HFF-Myc (cell line): Measurements from ENCODE around the gene TNFAIP1.

ENCODE experiments used
- DNase-seq: peaks from one replicate; pipeline ENCODE4 v3.0.0-alpha.2; 2011; ENCODE audit warnings: low read depth; ENCODE audit errors: extremely low read depth
- H3K4me3 ChIP-seq: replicated peaks from 2 replicates; pipeline ENCODE4 v1.5.1; 2011; ENCODE audit warnings: low read depth, mild to moderate bottlenecking, control low read depth, low read length
- CTCF ChIP-seq: IDR thresholded peaks from 2 replicates; pipeline ENCODE4 v1.5.1; 2012; ENCODE audit warnings: mild to moderate bottlenecking, low read depth, low read length, control low read depth; ENCODE audit errors: missing control alignments

TNFAIP1 gene

GRCh38 chr17:28357061-28357900, 21.7 kb downstream of the TNFAIP1 start, which contains the start of gene POLDIP2:
Gene POLDIP2, minus strand, starts transcription at chr17:28357527. Its CDS starts 79 bp downstream, at chr17:28357448.
- peak within 1 kb of the TSS; percentile 97 for H3K4me3 ChIP-seq
- no peak for TF ChIP-seq CTCF
- peak; percentile 73 for DNase-seq

GRCh38 chr17:28357901-28358197, 22.3 kb downstream of the TNFAIP1 start:
- peak overlapping the region; percentile 97 for H3K4me3 ChIP-seq
- DNase-seq = no peak
- no peak for TF ChIP-seq CTCF

- no peak for TF ChIP-seq CTCF
- no peak overlapping the region for H3K4me3 ChIP-seq
- DNase-seq = no peak
Observed at GRCh38 chr17:28363186-28363585, 27.6 kb downstream of the TNFAIP1 start.

- H3K4me3 ChIP-seq = no peak overlapping the region
- DNase-seq = no peak
- no peak for TF ChIP-seq CTCF
Observed at GRCh38 chr17:28363776-28364650, 28.5 kb downstream of the TNFAIP1 start.

- no peak within 1 kb of the TSS for H3K4me3 ChIP-seq
- no peak for TF ChIP-seq CTCF
- DNase-seq = no peak
Observed at GRCh38 chr17:28364665-28365363, 29.3 kb downstream of the TNFAIP1 start, which contains the start of gene SEBOX. Gene SEBOX, minus strand, starts transcription at chr17:28365199. Its CDS starts 48 bp downstream, at chr17:28365151.

GRCh38 chr17:28365487-28365886, 29.9 kb downstream of the TNFAIP1 start:
- no peak overlapping the region for H3K4me3 ChIP-seq
- no peak for DNase-seq
- TF ChIP-seq CTCF = no peak
